RPMI7951 (cell line): Measurements from ENCODE around the gene FLOT2. TPM values are rescaled to one million over a fixed set of nuclear protein-coding genes. Genes with fewer than 3 reads are reported as not detected.
"Not testable (repeated sequence)": the region's sequence is repeated elsewhere in the genome, so short reads cannot be mapped to it uniquely, and the experiment has no call there.

Experiments used
- DNase-seq: peaks from one replicate; pipeline ENCODE4 v3.0.0-alpha.2; 2012; ENCODE audit warnings: low read depth
- total RNA-seq: library from RNA; depleted of rRNA; stranded (reverse); fragments of >200 nt; shearing (Covaris generic); gene quantifications from 2 replicates; pipeline ENCODE4 v1.2.3, GENCODE V29; 2014; rRNA removed

The FLOT2 gene
- total RNA-seq, 1 experiment from 2014 or later = 28.7 TPM

DNA sequence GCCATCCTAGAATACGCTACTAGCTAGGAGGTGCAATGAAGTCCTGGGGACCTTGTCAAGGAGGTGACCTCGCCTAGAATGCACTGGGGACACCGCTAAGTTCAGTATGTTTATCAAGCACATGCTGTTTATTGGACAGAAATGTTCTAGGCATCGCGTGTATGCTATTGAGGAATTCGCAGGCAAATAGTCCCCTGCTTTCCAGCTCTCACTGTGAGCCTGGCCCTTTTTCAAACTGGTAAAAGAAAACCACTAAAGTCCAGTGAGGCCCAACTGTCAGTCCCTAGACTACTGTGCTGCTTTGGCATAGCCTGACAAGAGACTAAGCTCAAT is 53.8 kb downstream of the FLOT2 start:
- no peak for DNase-seq

DNA sequence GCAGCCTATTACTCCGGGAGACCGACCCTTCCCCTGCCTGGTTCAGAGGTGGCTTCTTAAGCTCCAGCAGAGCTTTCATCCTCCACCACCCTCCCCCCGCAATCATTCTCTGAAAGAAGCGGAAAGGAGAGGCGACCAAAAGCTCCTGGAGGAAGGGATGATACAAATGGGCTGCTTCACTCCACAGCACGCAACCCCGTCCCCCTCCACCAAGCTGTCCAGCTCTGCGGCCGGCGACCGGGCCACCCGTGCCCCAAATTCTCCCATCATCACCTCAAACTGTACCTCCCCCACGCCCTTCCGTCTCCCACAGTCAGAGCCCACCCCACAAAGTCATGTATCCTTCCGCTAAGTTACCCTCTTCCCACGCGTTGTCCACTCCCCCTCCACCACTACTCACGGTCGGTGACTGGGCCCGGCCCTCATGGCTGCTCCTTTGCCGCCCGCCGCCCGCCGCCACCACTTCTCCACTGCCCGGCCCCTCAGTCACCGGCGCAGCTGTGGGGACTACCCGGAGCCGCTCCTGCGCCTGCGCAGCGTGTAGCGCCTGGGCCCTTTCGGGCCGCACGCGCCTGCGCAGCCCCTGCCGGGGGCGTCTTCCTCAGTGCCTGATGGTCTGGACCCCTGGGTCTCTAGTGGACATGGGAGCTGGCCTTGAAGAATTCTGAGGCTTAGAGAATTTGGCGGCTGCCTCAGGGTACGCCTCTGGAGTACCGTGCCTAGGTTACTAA is 55.1 kb downstream of the FLOT2 start, which contains the start of gene FAM222B:
TSS of gene FAM222B (minus strand) at position 509 of the 731 bp plus-strand sequence. CDS start 76,123 bp downstream, outside the sequence.
- DNase-seq = peak; percentile 80

DNA sequence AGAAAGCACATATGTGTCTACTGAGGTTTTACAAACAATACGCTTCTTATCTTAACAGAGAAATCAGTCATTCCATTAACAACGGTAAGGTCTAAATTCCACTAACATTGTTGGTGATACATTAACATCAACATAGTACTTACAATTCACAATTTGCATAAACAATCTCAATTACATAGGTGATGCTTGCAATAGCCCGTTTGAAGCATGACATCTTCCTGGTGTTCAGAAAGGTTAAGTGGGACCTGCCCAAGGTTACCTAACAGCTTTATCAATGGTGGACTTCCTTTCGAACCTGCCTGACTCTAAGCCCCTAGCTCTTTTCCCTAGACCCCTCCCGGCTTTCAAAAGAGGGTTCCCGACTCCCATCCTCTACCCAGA is 55.6 kb downstream of the FLOT2 start:
- no peak for DNase-seq

DNA sequence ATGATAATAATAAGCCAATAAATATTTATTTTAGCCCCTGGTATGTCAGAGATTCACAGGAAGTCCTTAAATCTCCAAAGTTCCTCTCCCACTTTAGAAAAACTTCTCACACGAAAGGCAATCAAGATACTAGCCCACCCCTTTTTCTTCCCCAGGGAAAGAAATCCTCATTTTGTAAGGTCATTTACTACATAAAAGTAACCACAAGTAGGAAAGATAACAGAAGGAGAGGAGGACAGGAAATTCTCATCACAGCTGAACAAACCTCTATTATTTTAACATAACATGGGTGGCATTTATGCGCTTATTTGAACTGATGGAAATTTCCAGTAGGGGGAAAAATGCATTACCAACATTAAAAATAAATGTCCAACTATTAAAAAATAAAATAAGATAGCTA is 58.3 kb downstream of the FLOT2 start:
- peak; percentile 18 for DNase-seq

DNA sequence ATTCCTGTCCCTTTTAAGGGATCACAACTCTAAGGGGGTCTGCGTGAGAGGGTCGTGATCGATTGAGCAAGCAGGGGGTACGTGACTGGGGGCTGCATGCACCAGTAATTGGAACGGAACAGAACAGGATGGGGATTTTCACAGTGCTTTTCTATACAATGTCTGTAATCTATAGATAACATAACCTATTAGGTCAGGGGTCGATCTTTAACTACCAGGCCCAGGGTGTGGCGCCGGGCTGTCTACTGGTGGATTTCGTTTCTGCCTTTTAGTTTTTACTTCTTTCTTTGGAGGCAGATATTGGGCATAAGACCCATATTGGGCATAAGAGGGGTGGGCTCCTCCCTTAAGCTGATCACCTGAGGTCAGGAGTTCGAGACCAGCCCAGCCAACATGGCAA is 61.0 kb downstream of the FLOT2 start:
- DNase-seq = not testable (repeated sequence)

DNA sequence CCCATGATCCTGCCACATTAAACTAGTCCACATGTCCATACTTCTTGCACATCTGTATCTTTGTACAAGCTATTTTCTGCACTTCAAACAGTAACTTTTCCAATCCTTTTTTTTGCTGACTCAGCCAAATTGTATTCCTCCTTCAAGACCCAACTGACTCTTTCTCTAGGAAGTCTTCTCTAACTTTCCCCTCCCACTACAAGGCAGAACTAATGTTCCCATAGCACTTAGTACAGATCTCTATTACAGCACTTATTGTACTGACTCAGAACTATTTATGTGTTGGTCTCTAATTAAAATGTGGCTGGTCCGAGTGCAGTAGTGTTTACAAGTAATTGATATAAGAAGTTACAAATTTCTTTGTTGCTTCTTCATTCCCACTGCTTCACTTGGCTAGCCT is 63.1 kb downstream of the FLOT2 start:
- no peak for DNase-seq

Other genes with a start within 250 kb of the FLOT2 start
- 71.9 and 76.1 TPM in 2 replicates for gene SDF2, start 235.8 kb downstream of the FLOT2 start, total RNA-seq
- gene SUPT6H, start 235.5 kb downstream of the FLOT2 start, total RNA-seq = 15.1 and 16.5 TPM in 2 replicates
- 1.1 and 1.3 TPM in 2 replicates for gene PROCA1, start 185.8 kb downstream of the FLOT2 start, total RNA-seq
- gene RAB34, start 179.9 kb downstream of the FLOT2 start, total RNA-seq = 176 and 202 TPM in 2 replicates
- gene RPL23A, start 177.7 kb downstream of the FLOT2 start, total RNA-seq = 632 and 764 TPM in 2 replicates
- 3.2 and 8.7 TPM in 2 replicates for gene TLCD1, start 171.5 kb downstream of the FLOT2 start, total RNA-seq
- gene NEK8, start 168.9 kb downstream of the FLOT2 start, total RNA-seq = 0.24 and 0.68 TPM in 2 replicates
- gene TRAF4, start 153.7 kb downstream of the FLOT2 start, total RNA-seq = 21.2 and 25.5 TPM in 2 replicates
- 2.4 and 3.4 TPM in 2 replicates for gene FAM222B, start 54.9 kb downstream of the FLOT2 start, total RNA-seq
- 29.8 and 29.9 TPM in 2 replicates for gene ERAL1, start 42.7 kb downstream of the FLOT2 start, total RNA-seq
- gene DHRS13, start 5.3 kb upstream of the FLOT2 start, total RNA-seq = 5.4 and 6.0 TPM in 2 replicates
- 9.2 and 18.0 TPM in 2 replicates for gene PHF12, start 53.8 kb upstream of the FLOT2 start, total RNA-seq
- gene SEZ6, start 108.3 kb upstream of the FLOT2 start, total RNA-seq = not detected in 2 replicates
- gene PIPOX, start 145.4 kb upstream of the FLOT2 start, total RNA-seq = 10.0 and 11.7 TPM in 2 replicates